ELF-1 (cell line): ENCODE measurements around the gene SON.
"Not testable (repeated sequence)": the region's sequence is repeated elsewhere in the genome, so short reads cannot be mapped to it uniquely, and the experiment has no call there.

ENCODE experiments used
- DNase-seq: peaks from one replicate; pipeline ENCODE4 v3.0.0-alpha.2; 2016; ENCODE audit warnings: low read depth, low spot score

Gene SON

GRCh38 chr21:33542640-33543504, at the start of gene SON:
SON (plus strand) TSS chr21:33543038; CDS start chr21:33543093, 55 bp downstream.
- DNase-seq, result peak; percentile 99

- DNase-seq, result no peak
Observed at GRCh38 chr21:33493756-33494155, 49.1 kb upstream of the SON start.

- no peak for DNase-seq
Observed at GRCh38 chr21:33495743-33496142, 47.1 kb upstream of the SON start.

- DNase-seq, result peak; percentile 10
Observed at GRCh38 chr21:33496345-33496744, 46.5 kb upstream of the SON start.

GRCh38 chr21:33505833-33506232, 37.0 kb upstream of the SON start:
- no peak for DNase-seq

- not testable (repeated sequence) for DNase-seq
Observed at GRCh38 chr21:33507003-33507402, 35.8 kb upstream of the SON start.

GRCh38 chr21:33510826-33511225, 32.0 kb upstream of the SON start:
- no peak for DNase-seq

GRCh38 chr21:33511639-33512038, 31.2 kb upstream of the SON start:
- no peak for DNase-seq

- no peak for DNase-seq
Observed at GRCh38 chr21:33512481-33512880, 30.4 kb upstream of the SON start.

- DNase-seq, result no peak
Observed at GRCh38 chr21:33514229-33514628, 28.6 kb upstream of the SON start.

GRCh38 chr21:33518899-33519298, 23.9 kb upstream of the SON start:
- DNase-seq, result no peak

GRCh38 chr21:33522297-33522952, 20.4 kb upstream of the SON start:
- DNase-seq, result no peak

- DNase-seq, result no peak
Observed at GRCh38 chr21:33522953-33523349, 19.9 kb upstream of the SON start.

GRCh38 chr21:33531007-33531406, 11.8 kb upstream of the SON start:
- no peak for DNase-seq

GRCh38 chr21:33537212-33537611, 5.6 kb upstream of the SON start:
- no peak for DNase-seq

- DNase-seq, result no peak
Observed at GRCh38 chr21:33539616-33540015, 3.2 kb upstream of the SON start.

- DNase-seq, result no peak
Observed at GRCh38 chr21:33540711-33541104, 2.1 kb upstream of the SON start.

- peak; percentile 63 for DNase-seq
Observed at GRCh38 chr21:33541105-33541711, 1.6 kb upstream of the SON start.

GRCh38 chr21:33541756-33542639, 840 bp upstream of the SON start, which contains the start of gene GART:
GART (minus strand) TSS chr21:33542117; CDS start chr21:33539315, 2,802 bp downstream.
- DNase-seq, result peak; percentile 92

GRCh38 chr21:33543505-33544129, 779 bp downstream of the SON start:
- peak; percentile 65 for DNase-seq
